GM19438 (cell line): Measurements from ENCODE around the gene P4HA2.

Source experiments
- ATAC-seq: cut with Tn5 transposase; IDR thresholded peaks from one replicate; pipeline ENCODE4 v1.9.1; 2021; ENCODE audit warnings: low read depth; ENCODE audit not compliant: unreplicated experiment

P4HA2 gene

DNA sequence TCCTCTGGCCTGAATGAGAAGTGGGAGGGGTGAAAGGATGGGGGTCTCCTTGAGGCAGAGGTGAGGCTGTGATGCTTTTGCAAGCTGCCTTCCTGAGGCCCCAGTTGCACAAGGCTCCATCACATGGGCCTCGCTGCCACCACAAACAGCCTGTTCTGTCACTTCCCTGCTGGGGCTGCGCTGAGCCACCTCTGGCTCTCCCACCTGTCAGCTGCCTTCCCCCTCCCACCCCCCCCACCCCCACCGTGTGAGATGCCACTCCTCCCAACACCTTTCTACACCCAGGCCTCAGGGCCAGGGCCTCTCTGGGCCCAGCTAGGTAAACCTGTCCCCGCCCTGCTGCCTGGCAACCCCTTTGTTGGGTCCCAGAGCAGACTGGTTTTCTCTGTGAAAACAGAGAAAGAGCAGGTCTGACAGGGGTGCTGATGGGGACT, 25.4 kb upstream of the P4HA2 start:
- ATAC-seq = no peak

- no peak for ATAC-seq
Measured at GRCh38 chr5:132251220-132251725, 23.6 kb upstream of the P4HA2 start.

DNA sequence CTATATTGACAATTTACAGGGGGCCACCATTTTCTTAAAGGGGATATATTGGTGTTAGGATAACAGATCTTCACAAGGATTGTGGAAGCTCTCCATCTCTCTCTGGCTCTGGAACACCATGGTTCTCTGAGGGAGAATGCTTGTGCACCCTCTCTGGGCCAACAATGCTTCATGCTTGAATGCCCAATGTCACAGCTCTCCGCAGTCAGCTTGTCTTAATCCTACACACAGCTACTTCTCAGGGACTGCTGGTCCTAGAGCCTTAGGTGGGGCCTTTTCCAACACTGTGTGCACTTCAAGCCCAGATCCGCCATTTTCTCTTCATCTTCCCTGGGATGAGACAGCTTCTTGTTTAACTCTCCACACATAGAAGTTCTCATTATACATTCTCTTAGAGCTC, 22.9 kb upstream of the P4HA2 start:
- no peak for ATAC-seq

DNA sequence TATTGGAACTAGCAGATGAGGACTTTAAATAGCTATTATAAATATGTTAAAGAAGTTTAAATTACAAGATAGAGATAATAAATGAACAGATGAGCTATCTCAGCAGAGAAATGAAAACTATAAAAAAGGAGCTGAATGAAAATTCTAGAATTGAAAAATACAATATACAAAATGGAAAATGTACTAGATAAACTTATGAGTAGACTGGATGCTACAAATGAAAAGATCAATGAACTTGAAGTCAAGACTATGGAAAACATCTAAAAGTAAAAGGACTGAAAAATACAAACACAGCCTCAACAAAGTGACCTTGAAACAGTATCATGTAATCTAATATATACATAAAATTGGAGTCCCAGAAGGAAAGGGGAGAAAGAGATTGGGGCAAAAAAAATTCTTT, 19.2 kb upstream of the P4HA2 start:
- ATAC-seq = no peak

DNA sequence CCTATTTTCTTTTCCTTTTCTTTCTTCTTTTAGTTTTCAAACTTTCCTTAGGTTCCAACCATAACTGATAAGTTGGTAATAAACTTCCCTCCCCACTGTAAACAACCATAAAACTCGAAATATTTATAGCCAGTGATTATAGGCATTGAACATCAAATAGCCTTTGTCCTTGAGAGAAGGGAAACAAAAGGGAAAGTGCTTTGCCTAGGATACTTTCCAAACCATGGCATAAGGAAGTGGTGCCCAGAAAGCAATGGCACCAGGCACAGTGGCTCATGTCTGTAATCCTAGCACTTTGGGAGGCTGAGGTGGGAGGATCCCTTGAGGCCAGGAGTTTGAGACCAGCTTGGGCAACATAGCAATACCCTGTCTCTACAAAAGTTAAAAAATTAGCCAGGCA, 17.9 kb upstream of the P4HA2 start:
- no peak for ATAC-seq

- ATAC-seq = no peak
Measured at GRCh38 chr5:132243366-132243977, 15.8 kb upstream of the P4HA2 start.

GRCh38 chr5:132239776-132240175, 12.1 kb upstream of the P4HA2 start:
- ATAC-seq = no peak

GRCh38 chr5:132238901-132239500, 11.3 kb upstream of the P4HA2 start:
- ATAC-seq = no peak

DNA sequence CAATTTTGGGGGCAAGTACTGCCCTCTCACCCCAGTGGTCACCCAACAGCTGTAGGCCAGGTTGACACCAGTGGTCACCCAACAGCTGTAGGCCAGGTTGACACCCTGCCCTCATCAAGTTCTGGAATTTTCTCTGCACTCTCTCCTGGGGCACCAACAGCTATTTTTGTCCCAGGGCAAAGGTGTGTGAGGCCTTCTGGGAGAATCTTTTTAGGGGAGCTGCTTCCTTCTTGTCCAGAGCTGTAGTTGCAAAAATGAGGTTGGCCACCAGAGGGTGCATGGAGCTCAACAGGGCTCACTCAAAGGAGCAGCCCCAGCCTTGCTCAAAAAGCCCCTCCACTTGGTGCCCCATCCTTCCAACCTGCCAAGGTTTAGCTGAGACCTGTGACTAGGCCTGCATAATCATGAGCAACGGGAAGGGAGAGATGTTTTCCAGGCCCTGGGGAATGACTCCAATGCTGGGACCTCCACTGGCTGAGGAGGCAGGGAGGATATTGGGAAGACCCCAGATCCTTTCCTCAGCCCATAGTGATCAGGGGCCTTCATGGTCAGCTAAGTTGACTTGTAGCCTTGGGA, 10.6 kb upstream of the P4HA2 start:
- ATAC-seq = peak; percentile 74

DNA sequence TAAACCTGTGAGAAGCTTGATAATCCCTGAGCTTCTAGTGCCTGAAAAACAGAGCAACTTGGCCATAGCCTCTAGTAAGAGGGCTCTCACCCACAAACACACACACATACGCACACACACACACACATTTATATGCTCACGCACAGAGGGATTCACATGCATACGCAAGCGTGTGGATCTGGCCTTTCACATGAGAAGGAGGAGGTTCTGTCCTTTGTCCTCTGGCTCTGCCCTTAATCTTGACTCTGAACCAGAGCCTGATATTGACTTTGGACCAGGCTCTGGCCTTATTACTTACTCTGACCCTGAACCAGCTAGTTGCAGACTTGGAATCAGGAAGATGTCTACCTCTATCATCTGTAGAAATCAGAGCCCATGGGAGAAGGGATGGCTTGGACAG, 10.0 kb upstream of the P4HA2 start:
- ATAC-seq = no peak

DNA sequence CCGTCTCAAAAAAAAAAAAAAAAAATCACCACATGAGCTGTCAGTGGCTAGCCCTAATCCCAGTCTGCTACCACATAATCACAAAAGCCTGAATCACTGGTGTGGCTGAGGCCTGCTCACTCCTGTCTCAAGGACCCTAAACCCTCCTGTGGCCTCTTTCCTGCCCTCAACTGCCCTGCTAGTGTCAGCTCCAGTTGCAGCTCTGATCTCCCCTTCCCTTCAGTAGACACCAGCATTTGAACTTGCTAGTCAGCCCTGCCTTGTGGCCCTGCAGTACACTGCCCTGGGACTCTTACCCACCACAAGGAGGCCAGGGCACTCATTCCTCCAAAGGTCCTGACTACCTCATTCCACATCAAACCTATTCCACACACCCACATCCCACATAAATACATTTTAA, 9.5 kb upstream of the P4HA2 start:
- ATAC-seq = no peak

- no peak for ATAC-seq
Measured at GRCh38 chr5:132235340-132235739, 7.7 kb upstream of the P4HA2 start.

- no peak for ATAC-seq
Measured at GRCh38 chr5:132234684-132235062, 7.0 kb upstream of the P4HA2 start.

- no peak for ATAC-seq
Measured at GRCh38 chr5:132233811-132234683, 6.4 kb upstream of the P4HA2 start.

GRCh38 chr5:132233081-132233480, 5.4 kb upstream of the P4HA2 start:
- no peak for ATAC-seq

DNA sequence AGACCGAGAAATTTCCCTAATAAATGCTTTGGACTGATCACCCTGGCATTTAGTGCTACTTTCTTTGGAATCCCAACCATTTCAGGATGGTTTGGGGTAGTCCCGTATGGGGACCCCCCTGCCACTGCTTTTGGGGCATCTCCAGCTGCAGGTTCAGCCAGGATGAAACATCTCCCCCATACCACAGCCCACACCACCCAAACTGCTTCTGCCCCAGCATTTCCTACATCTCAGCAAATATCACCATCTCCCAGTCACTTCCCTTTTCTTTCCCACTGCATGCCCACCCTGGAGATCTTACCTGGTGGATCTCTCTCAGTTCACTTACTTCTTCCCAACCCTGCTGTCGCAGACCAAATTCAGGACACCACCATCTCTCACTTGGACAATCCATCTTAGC, 4.8 kb upstream of the P4HA2 start:
- no peak for ATAC-seq

- ATAC-seq = no peak
Measured at GRCh38 chr5:132230871-132231270, 3.2 kb upstream of the P4HA2 start.

GRCh38 chr5:132229236-132229635, 1.6 kb upstream of the P4HA2 start:
- ATAC-seq = no peak

- no peak for ATAC-seq
Measured at GRCh38 chr5:132228241-132229035, 785 bp upstream of the P4HA2 start.

GRCh38 chr5:132227235-132227484, 493 bp downstream of the P4HA2 start:
- no peak for ATAC-seq
